SK-N-SH treated with all-trans-retinoic acid at 6 μM for 48 hours (cell line): ENCODE results near the gene MBOAT7.

Source experiments
- ATAC-seq: fragments of 200-7000 bp; cut with Tn5 transposase; 3 replicates; pipeline ENCODE4 v1.9.1; 2020; ENCODE audit warnings: mild to moderate bottlenecking, moderate library complexity
- BACH2 ChIP-seq: fragments of 250-450 bp; sonication (Bioruptor Pico); IDR thresholded peaks from 2 replicates; pipeline ENCODE4 v1.9.0; 2021; ENCODE audit warnings: mild to moderate bottlenecking, borderline replicate concordance
- CREB5 ChIP-seq: fragments of 250-450 bp; sonication (Bioruptor Pico); IDR thresholded peaks from 2 replicates; pipeline ENCODE4 v1.5.1; 2020; ENCODE audit warnings: low read depth, mild to moderate bottlenecking, moderate library complexity
- CSDC2 ChIP-seq: fragments of 250-450 bp; sonication (Bioruptor Pico); IDR thresholded peaks from 2 replicates; pipeline ENCODE4 v1.5.0; 2020; ENCODE audit warnings: mild to moderate bottlenecking, moderate library complexity
- ESRRG ChIP-seq: fragments of 250-450 bp; sonication (Bioruptor Pico); IDR thresholded peaks from 2 replicates; pipeline ENCODE4 v1.6.1; 2021; ENCODE audit warnings: mild to moderate bottlenecking
- ISL1 ChIP-seq: fragments of 250-450 bp; sonication (Bioruptor Pico); IDR thresholded peaks from 2 replicates; pipeline ENCODE4 v2.1.2; 2022; ENCODE audit warnings: mild to moderate bottlenecking, moderate library complexity
- OSR1 ChIP-seq: fragments of 250-450 bp; sonication (Bioruptor Pico); IDR thresholded peaks from 2 replicates; pipeline ENCODE4 v1.8.0; 2022; ENCODE audit warnings: moderate library complexity, mild to moderate bottlenecking, inconsistent platforms
- PPARA ChIP-seq: fragments of 250-450 bp; sonication (Bioruptor Pico); IDR thresholded peaks from 2 replicates; pipeline ENCODE4 v1.5.0; 2020; ENCODE audit warnings: mild to moderate bottlenecking, borderline replicate concordance
- SNAI2 ChIP-seq: fragments of 250-450 bp; sonication (Bioruptor Pico); IDR thresholded peaks from 2 replicates; pipeline ENCODE4 v1.5.0; 2020; ENCODE audit warnings: mild to moderate bottlenecking, moderate library complexity
- TCF4 ChIP-seq: fragments of 250-450 bp; sonication (Bioruptor Pico); IDR thresholded peaks from 2 replicates; pipeline ENCODE4 v1.8.0; 2021; ENCODE audit warnings: mild to moderate bottlenecking, moderate library complexity, borderline replicate concordance
- TOX ChIP-seq: fragments of 250-450 bp; sonication (Bioruptor Pico); IDR thresholded peaks from 2 replicates; pipeline ENCODE4 v1.8.0; 2021; ENCODE audit warnings: mild to moderate bottlenecking, moderate library complexity, borderline replicate concordance
- ZC3H10 ChIP-seq: fragments of 250-450 bp; sonication (Bioruptor Pico); IDR thresholded peaks from 2 replicates; pipeline ENCODE4 v1.5.1; 2021; ENCODE audit warnings: mild to moderate bottlenecking, moderate library complexity
- ZFP3 ChIP-seq: fragments of 250-450 bp; sonication (Bioruptor Pico); IDR thresholded peaks from 2 replicates; pipeline ENCODE4 v1.5.0; 2020; ENCODE audit warnings: mild to moderate bottlenecking, moderate library complexity
- ZFP30 ChIP-seq: fragments of 450-650 bp; formaldehyde crosslinking; IDR thresholded peaks from 2 replicates; pipeline ENCODE4 v1.5.0; 2022; ENCODE audit warnings: mild to moderate bottlenecking, moderate library complexity
- ZNF565 ChIP-seq: fragments of 450-650 bp; formaldehyde crosslinking; conservative IDR thresholded peaks from 2 replicates; pipeline ENCODE4 v1.5.0; 2020; ENCODE audit warnings: low read depth, mild to moderate bottlenecking, moderate library complexity
- ZNF70 ChIP-seq: fragments of 450-650 bp; formaldehyde crosslinking; IDR thresholded peaks from 2 replicates; pipeline ENCODE4 v1.5.0; 2020; ENCODE audit warnings: mild to moderate bottlenecking, moderate library complexity
- ZNF8 ChIP-seq: fragments of 450-650 bp; formaldehyde crosslinking; IDR thresholded peaks from 2 replicates; pipeline ENCODE4 v1.5.0; 2020; ENCODE audit warnings: mild to moderate bottlenecking, moderate library complexity
- TF ChIP-seq, protein P1 (sequence below): fragments of 250-450 bp; sonication (Bioruptor Pico); IDR thresholded peaks from 2 replicates; pipeline ENCODE4 v1.8.0; 2021; ENCODE audit warnings: low read depth, mild to moderate bottlenecking, moderate library complexity, borderline replicate concordance
- TF ChIP-seq, protein P2 (sequence below): fragments of 250-450 bp; sonication (Bioruptor Pico); IDR thresholded peaks from 2 replicates; pipeline ENCODE4 v1.5.0; 2020; ENCODE audit warnings: mild to moderate bottlenecking, moderate library complexity
- TF ChIP-seq, protein P3 (sequence below): fragments of 250-450 bp; sonication (Bioruptor Pico); IDR thresholded peaks from 2 replicates; pipeline ENCODE4 v1.8.0; 2020; ENCODE audit warnings: mild to moderate bottlenecking, moderate library complexity, borderline replicate concordance

MBOAT7 gene

GRCh38 chr19:54153731-54154326, 35.6 kb downstream of the MBOAT7 start:
- no peak for TF ChIP-seq ZFP30 (CRISPR knock-in tag)
- ATAC-seq = no peak

- no peak for ATAC-seq
- TF ChIP-seq ZFP3 (CRISPR knock-in tag) (no peak), TOX (CRISPR knock-in tag) (no peak), PPARA (CRISPR knock-in tag) (no peak), TCF4 (CRISPR knock-in tag) (no peak), ISL1 (CRISPR knock-in tag) (no peak), BACH2 (no peak), CREB5 (CRISPR knock-in tag) (no peak), ESRRG (CRISPR knock-in tag) (no peak), OSR1 (CRISPR knock-in tag) (no peak), ZC3H10 (no peak)
- TF ChIP-seq, protein P1, sequence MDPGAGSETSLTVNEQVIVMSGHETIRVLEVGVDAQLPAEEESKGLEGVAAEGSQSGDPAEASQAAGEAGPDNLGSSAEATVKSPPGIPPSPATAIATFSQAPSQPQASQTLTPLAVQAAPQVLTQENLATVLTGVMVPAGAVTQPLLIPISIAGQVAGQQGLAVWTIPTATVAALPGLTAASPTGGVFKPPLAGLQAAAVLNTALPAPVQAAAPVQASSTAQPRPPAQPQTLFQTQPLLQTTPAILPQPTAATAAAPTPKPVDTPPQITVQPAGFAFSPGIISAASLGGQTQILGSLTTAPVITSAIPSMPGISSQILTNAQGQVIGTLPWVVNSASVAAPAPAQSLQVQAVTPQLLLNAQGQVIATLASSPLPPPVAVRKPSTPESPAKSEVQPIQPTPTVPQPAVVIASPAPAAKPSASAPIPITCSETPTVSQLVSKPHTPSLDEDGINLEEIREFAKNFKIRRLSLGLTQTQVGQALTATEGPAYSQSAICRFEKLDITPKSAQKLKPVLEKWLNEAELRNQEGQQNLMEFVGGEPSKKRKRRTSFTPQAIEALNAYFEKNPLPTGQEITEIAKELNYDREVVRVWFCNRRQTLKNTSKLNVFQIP (CRISPR knock-in tag) = no peak
- TF ChIP-seq, protein P2, sequence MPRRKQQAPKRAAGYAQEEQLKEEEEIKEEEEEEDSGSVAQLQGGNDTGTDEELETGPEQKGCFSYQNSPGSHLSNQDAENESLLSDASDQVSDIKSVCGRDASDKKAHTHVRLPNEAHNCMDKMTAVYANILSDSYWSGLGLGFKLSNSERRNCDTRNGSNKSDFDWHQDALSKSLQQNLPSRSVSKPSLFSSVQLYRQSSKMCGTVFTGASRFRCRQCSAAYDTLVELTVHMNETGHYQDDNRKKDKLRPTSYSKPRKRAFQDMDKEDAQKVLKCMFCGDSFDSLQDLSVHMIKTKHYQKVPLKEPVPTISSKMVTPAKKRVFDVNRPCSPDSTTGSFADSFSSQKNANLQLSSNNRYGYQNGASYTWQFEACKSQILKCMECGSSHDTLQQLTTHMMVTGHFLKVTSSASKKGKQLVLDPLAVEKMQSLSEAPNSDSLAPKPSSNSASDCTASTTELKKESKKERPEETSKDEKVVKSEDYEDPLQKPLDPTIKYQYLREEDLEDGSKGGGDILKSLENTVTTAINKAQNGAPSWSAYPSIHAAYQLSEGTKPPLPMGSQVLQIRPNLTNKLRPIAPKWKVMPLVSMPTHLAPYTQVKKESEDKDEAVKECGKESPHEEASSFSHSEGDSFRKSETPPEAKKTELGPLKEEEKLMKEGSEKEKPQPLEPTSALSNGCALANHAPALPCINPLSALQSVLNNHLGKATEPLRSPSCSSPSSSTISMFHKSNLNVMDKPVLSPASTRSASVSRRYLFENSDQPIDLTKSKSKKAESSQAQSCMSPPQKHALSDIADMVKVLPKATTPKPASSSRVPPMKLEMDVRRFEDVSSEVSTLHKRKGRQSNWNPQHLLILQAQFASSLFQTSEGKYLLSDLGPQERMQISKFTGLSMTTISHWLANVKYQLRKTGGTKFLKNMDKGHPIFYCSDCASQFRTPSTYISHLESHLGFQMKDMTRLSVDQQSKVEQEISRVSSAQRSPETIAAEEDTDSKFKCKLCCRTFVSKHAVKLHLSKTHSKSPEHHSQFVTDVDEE = no peak
- TF ChIP-seq, protein P3, sequence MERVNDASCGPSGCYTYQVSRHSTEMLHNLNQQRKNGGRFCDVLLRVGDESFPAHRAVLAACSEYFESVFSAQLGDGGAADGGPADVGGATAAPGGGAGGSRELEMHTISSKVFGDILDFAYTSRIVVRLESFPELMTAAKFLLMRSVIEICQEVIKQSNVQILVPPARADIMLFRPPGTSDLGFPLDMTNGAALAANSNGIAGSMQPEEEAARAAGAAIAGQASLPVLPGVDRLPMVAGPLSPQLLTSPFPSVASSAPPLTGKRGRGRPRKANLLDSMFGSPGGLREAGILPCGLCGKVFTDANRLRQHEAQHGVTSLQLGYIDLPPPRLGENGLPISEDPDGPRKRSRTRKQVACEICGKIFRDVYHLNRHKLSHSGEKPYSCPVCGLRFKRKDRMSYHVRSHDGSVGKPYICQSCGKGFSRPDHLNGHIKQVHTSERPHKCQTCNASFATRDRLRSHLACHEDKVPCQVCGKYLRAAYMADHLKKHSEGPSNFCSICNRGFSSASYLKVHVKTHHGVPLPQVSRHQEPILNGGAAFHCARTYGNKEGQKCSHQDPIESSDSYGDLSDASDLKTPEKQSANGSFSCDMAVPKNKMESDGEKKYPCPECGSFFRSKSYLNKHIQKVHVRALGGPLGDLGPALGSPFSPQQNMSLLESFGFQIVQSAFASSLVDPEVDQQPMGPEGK (CRISPR knock-in tag) = no peak
Observed at GRCh38 chr19:54152878-54153524, 36.4 kb downstream of the MBOAT7 start.

- ATAC-seq = no peak; the same call in 1 of the 3 replicates
- TF ChIP-seq CREB5 (CRISPR knock-in tag) (no peak), BACH2 (no peak), ESRRG (CRISPR knock-in tag) (no peak), ISL1 (CRISPR knock-in tag) (no peak), ZNF8 (CRISPR knock-in tag) (no peak), TOX (CRISPR knock-in tag) (no peak), ZNF70 (CRISPR knock-in tag) (no peak), SNAI2 (CRISPR knock-in tag) (no peak), ZNF565 (CRISPR knock-in tag) (no peak), ZFP30 (CRISPR knock-in tag) (no peak), ZC3H10 (no peak), CSDC2 (CRISPR knock-in tag) (no peak)
- TF ChIP-seq, protein P1 (CRISPR knock-in tag) = no peak
- TF ChIP-seq, protein P2 = no peak
- TF ChIP-seq, protein P3 (CRISPR knock-in tag) = no peak
Observed at GRCh38 chr19:54152267-54152666, 37.1 kb downstream of the MBOAT7 start.
